H1 (cell line): Measurements from ENCODE around the gene CLINT1. TPM values are rescaled to one million over a fixed set of nuclear protein-coding genes. Genes with fewer than 3 reads are reported as not detected.

Experiments used
- CTCF ChIA-PET: fragments of 300-600 bp; sonication (Branson Sonifier 250); formaldehyde crosslinking; loops from one replicate; lab custom pipeline; 2021; ENCODE audit not compliant: partially characterized antibody; lab: Charles Lee
- POLR2A ChIA-PET: fragments of 300-600 bp; sonication (Branson Sonifier 250); formaldehyde crosslinking; loops from one replicate; lab custom pipeline; 2021; ENCODE audit warnings: inconsistent platforms; ENCODE audit not compliant: partially characterized antibody; lab: Charles Lee
- DNase-seq, 2 experiments: peaks; one replicate each; pipeline versions ENCODE4 v3.0.0 to v3.0.0-alpha.2; 2010 to 2022; ENCODE audit warnings: low spot score in 2 of 2, low read depth in 1 of 2, mixed read lengths in 1 of 2
- FAIRE-seq: peaks from 2 replicates; lab custom pipeline; 2011; peaks lifted over from hg19 to GRCh38; lab: Jason Lieb, UNC
- H2AFZ ChIP-seq: 2 replicates; pipeline ENCODE4 v1.8.1; 2012; ENCODE audit warnings: low read length, inconsistent platforms
- H2AK5ac ChIP-seq: 2 replicates; pipeline ENCODE4 v1.6.1; 2013; ENCODE audit warnings: low read depth, low read length
- H2BK120ac ChIP-seq: replicated peaks from 2 replicates; pipeline ENCODE3; 2013; ENCODE audit warnings: low read depth, low read length, inconsistent platforms
- H2BK12ac ChIP-seq: 2 replicates; pipeline ENCODE4 v1.6.1; 2013; ENCODE audit warnings: low read depth, low read length
- H2BK15ac ChIP-seq: 2 replicates; pipeline ENCODE4 v1.6.1; 2013; ENCODE audit warnings: low read length
- H2BK20ac ChIP-seq: 2 replicates; pipeline ENCODE4 v1.6.1; 2013; ENCODE audit warnings: low read length
- H2BK5ac ChIP-seq: 2 replicates; pipeline ENCODE4 v1.6.1; 2013; ENCODE audit warnings: low read depth, low read length
- H3K14ac ChIP-seq: 2 replicates; pipeline ENCODE4 v1.6.1; 2013; ENCODE audit warnings: inconsistent platforms; ENCODE audit not compliant: insufficient read length
- H3K18ac ChIP-seq: 2 replicates; pipeline ENCODE4 v1.6.1; 2013; ENCODE audit warnings: low read length; ENCODE audit errors: extremely low read depth
- H3K23ac ChIP-seq: 2 replicates; pipeline ENCODE4 v1.6.1; 2013; ENCODE audit warnings: inconsistent platforms; ENCODE audit not compliant: insufficient read length
- H3K23me2 ChIP-seq: 2 replicates; pipeline ENCODE4 v1.6.1; 2013; ENCODE audit warnings: low read depth, low read length
- H3K27ac ChIP-seq: 2 replicates; pipeline ENCODE4 v1.6.1; 2011; ENCODE audit warnings: low read depth, low read length, inconsistent platforms
- H3K27me3 ChIP-seq, 4 experiments: replicated peaks in 1 of 4; 1 replicate in 1 of 4; 2 replicates in 3 of 4; pipeline versions ENCODE4 v1.6.1 to v1.8.1; 2011 to 2013; ENCODE audit warnings: low read length in 3 of 4, mild to moderate bottlenecking in 3 of 4, inconsistent platforms in 2 of 4, mixed read lengths in 2 of 4, moderate library complexity in 1 of 4; ENCODE audit not compliant: control insufficient read depth in 3 of 4, insufficient read depth in 3 of 4; ENCODE audit errors: extremely low read depth in 1 of 4
- H3K36me3 ChIP-seq, 4 experiments: 2 replicates each; pipeline versions ENCODE4 v1.6.1 to v1.8.1; 2011 to 2013; ENCODE audit warnings: mild to moderate bottlenecking in 4 of 4, low read length in 3 of 4, moderate library complexity in 2 of 4, control low read depth in 1 of 4, inconsistent platforms in 1 of 4; ENCODE audit not compliant: insufficient read depth in 4 of 4, control insufficient read depth in 2 of 4
- H3K4ac ChIP-seq: replicated peaks from 2 replicates; pipeline ENCODE3; 2013; ENCODE audit warnings: low read length, low read depth, mixed read lengths, inconsistent platforms; ENCODE audit not compliant: insufficient read length
- H3K4me1 ChIP-seq, 4 experiments: replicated peaks in 1 of 4; 1 replicate in 1 of 4; 2 replicates in 3 of 4; pipeline versions ENCODE4 v1.6.1 to v1.8.1; 2011 to 2013; ENCODE audit warnings: low read length in 3 of 4, inconsistent platforms in 2 of 4, mixed read lengths in 1 of 4; ENCODE audit not compliant: insufficient read depth in 4 of 4, control insufficient read depth in 3 of 4
- H3K4me2 ChIP-seq, 2 experiments: 2 replicates each; pipeline versions ENCODE4 v1.6.1 to v1.8.1; 2011 to 2013; ENCODE audit warnings: low read depth in 2 of 2, low read length in 2 of 2, control low read depth in 1 of 2, inconsistent platforms in 1 of 2, mild to moderate bottlenecking in 1 of 2; ENCODE audit not compliant: insufficient read depth in 1 of 2
- H3K4me3 ChIP-seq, 4 experiments: fragments of 200-600, 300-600 bp in 1 of 4; sonication (generic), shearing (Covaris generic), sonication (Bioruptor Twin) in 1 of 4; 2 replicates each; pipeline versions ENCODE4 v1.5.1 to v1.8.1; 2011 to 2016; ENCODE audit warnings: low read length in 4 of 4, low read depth in 3 of 4, control low read depth in 2 of 4, inconsistent platforms in 2 of 4, mild to moderate bottlenecking in 2 of 4, mixed read lengths in 1 of 4, moderate library complexity in 1 of 4; ENCODE audit not compliant: insufficient read depth in 2 of 4; ENCODE audit errors: extremely low read depth in 1 of 4
- H3K56ac ChIP-seq: replicated peaks from 2 replicates; pipeline ENCODE3; 2013; ENCODE audit warnings: low read depth, mild to moderate bottlenecking, mixed read lengths, low read length, inconsistent platforms; ENCODE audit not compliant: insufficient read length
- H3K79me1 ChIP-seq: 2 replicates; pipeline ENCODE4 v1.6.1; 2013; ENCODE audit warnings: low read depth, low read length, control low read depth
- H3K79me2 ChIP-seq, 2 experiments: 2 replicates each; pipeline versions ENCODE4 v1.6.1 to v1.8.1; 2012 to 2013; ENCODE audit warnings: low read length in 2 of 2, mild to moderate bottlenecking in 2 of 2, inconsistent platforms in 1 of 2; ENCODE audit not compliant: insufficient read depth in 2 of 2, control insufficient read depth in 1 of 2
- H3K9ac ChIP-seq, 4 experiments: replicated peaks in 1 of 4; 1 replicate in 1 of 4; 2 replicates in 3 of 4; pipeline versions ENCODE4 v1.6.1 to v1.8.1; 2011 to 2013; ENCODE audit warnings: low read depth in 3 of 4, low read length in 3 of 4, control low read depth in 2 of 4, mild to moderate bottlenecking in 2 of 4, moderate library complexity in 2 of 4, inconsistent platforms in 1 of 4; ENCODE audit errors: extremely low read depth in 1 of 4
- H3K9me3 ChIP-seq, 2 experiments: 2 replicates each; pipeline versions ENCODE4 v1.6.1 to v1.8.1; 2012 to 2013; ENCODE audit warnings: mild to moderate bottlenecking in 2 of 2, moderate library complexity in 2 of 2, control low read depth in 1 of 2, inconsistent platforms in 1 of 2, low read depth in 1 of 2, low read length in 1 of 2, mixed read lengths in 1 of 2; ENCODE audit not compliant: insufficient read depth in 2 of 2
- H4K20me1 ChIP-seq, 2 experiments: replicated peaks in 1 of 2; 2 replicates each; pipeline versions ENCODE3 to v1.8.1; 2011 to 2013; ENCODE audit warnings: inconsistent platforms in 2 of 2, low read length in 2 of 2, mild to moderate bottlenecking in 1 of 2; ENCODE audit not compliant: insufficient read depth in 2 of 2, control insufficient read depth in 1 of 2
- H4K5ac ChIP-seq: 2 replicates; pipeline ENCODE4 v1.6.1; 2013; ENCODE audit warnings: low read length, low read depth, mixed read lengths, inconsistent platforms; ENCODE audit not compliant: insufficient read length
- H4K8ac ChIP-seq: 2 replicates; pipeline ENCODE4 v1.8.0; 2013; ENCODE audit warnings: mild to moderate bottlenecking, moderate library complexity, low read length, inconsistent platforms; ENCODE audit not compliant: insufficient read depth; ENCODE audit errors: extremely low read depth
- H4K91ac ChIP-seq: replicated peaks from 2 replicates; pipeline ENCODE3; 2013; ENCODE audit warnings: low read length, mixed read lengths, inconsistent platforms; ENCODE audit not compliant: insufficient read length
- MAX ChIP-seq: IDR thresholded peaks from 2 replicates; pipeline ENCODE4 v1.6.1; 2012; ENCODE audit warnings: inconsistent platforms
- POLR2A ChIP-seq, 2 experiments: IDR thresholded peaks; 1 replicate in 1 of 2; 2 replicates in 1 of 2; pipeline ENCODE4 v1.6.1; 2011; ENCODE audit warnings: low read depth in 2 of 2, low read length in 2 of 2, mild to moderate bottlenecking in 2 of 2; ENCODE audit errors: control extremely low read depth in 1 of 2
- SAP30 ChIP-seq: fragments of 300-600 bp; sonication (generic); IDR thresholded peaks from 2 replicates; pipeline ENCODE4 v1.7.1; 2012; ENCODE audit warnings: low read length, moderate library complexity, mild to moderate bottlenecking, inconsistent platforms; ENCODE audit not compliant: insufficient read depth, insufficient replicate concordance
- SRF ChIP-seq: IDR thresholded peaks from 2 replicates; pipeline ENCODE4 v1.6.1; 2011; ENCODE audit warnings: mild to moderate bottlenecking, low read depth, low read length, moderate library complexity
- WGBS, 2 experiments: shearing (Covaris generic) in 1 of 2; methylation state at CpG; one replicate each; pipeline versions ENCODE4 v1.1.6 to v1.1.7; 2013 to 2015; ENCODE audit warnings: low lambda C conversion rate in 2 of 2, mixed read lengths in 2 of 2, inconsistent platforms in 1 of 2, low coverage in 1 of 2, missing lambda C conversion rate in 1 of 2; ENCODE audit not compliant: insufficient replicate concordance in 2 of 2, insufficient coverage in 1 of 2, insufficient read length in 1 of 2; ENCODE audit errors: extremely low coverage in 1 of 2, missing lambda C conversion rate in 1 of 2; 5-methylcytosine and 5-hydroxymethylcytosine counted together
- long read RNA-seq, 2 experiments: library from RNA in 1 of 2; library from capped mRNA in 1 of 2; stranded (forward); transcript quantifications; one replicate each; pipeline ENCODE4 v2.0.0, GENCODE V29; 2021; ENCODE audit warnings: inconsistent platforms in 1 of 2
- polyA minus RNA-seq, 3 experiments: library from RNA; depleted of rRNA, polyadenylated mRNA; stranded (reverse); fragments of >200 nt; gene quantifications; 1 replicate in 2 of 3; 2 replicates in 1 of 3; pipeline ENCODE4 v1.2.3, GENCODE V29; 2011
- polyA plus RNA-seq, 7 experiments: library from polyadenylated mRNA; depleted of rRNA in 3 of 7; stranded (reverse) in 5 of 7; unstranded in 2 of 7; fragments of >200 nt in 5 of 7; fragments of 200-250 nt in 2 of 7; gene quantifications; 1 replicate in 5 of 7; 2 replicates in 1 of 7; 4 replicates in 1 of 7; pipeline versions ENCODE4 v1.2.1 to v1.2.3, GENCODE V29; 2011 to 2013; ENCODE audit warnings: missing spikeins in 2 of 7, mixed read lengths in 2 of 7
- total RNA-seq: library from RNA; stranded (reverse); fragmentation: NEBNext Ultra II Directional; extraction: Animal tissue kit (Norgen Biotek cat#: 25700); gene quantifications from 2 replicates; pipeline ENCODE4 v1.2.1, GENCODE V29; 2021
- TF ChIP-seq, protein P1 (sequence below), 3 experiments: IDR thresholded peaks; 1 replicate in 2 of 3; 2 replicates in 1 of 3; pipeline versions ENCODE4 v1.5.1 to v1.6.1; 2011; ENCODE audit warnings: low read length in 3 of 3, mild to moderate bottlenecking in 3 of 3, inconsistent platforms in 2 of 3, low read depth in 1 of 3, moderate library complexity in 1 of 3; ENCODE audit not compliant: insufficient read depth in 1 of 3; ENCODE audit errors: control extremely low read depth in 1 of 3

CLINT1 gene
- 84.7 and 85.9 TPM in 2 replicates for total RNA-seq
- polyA plus RNA-seq (2011; rRNA removed), result 121 and 140 TPM in 2 replicates
- 113 TPM for polyA plus RNA-seq (2011; cell fraction: cytosol; rRNA removed)
- polyA plus RNA-seq (2011; cell fraction: nucleus; rRNA removed), result 184 TPM
- 63.2 to 84.1 TPM (median 78.8 TPM) in 4 replicates for polyA plus RNA-seq (2012, experiment 1 of 2)
- polyA plus RNA-seq (2012, experiment 2 of 2), result 4.8 TPM
- polyA plus RNA-seq (2013, experiment 1 of 2), result 61.4 TPM
- 59.7 TPM for polyA plus RNA-seq (2013, experiment 2 of 2)
- 291 and 319 TPM in 2 replicates for polyA minus RNA-seq (2011; rRNA and poly(A)+ RNA removed)
- 78.7 TPM for polyA minus RNA-seq (2011; cell fraction: cytosol; rRNA and poly(A)+ RNA removed)
- polyA minus RNA-seq (2011; cell fraction: nucleus; rRNA and poly(A)+ RNA removed), result 111 TPM
- long read RNA-seq, experiment 1, partial matches to known transcripts, result 28 of 67 reads
- long read RNA-seq, experiment 1, other reads (novel, unspliced or antisense), result 33 of 67 reads
- long read RNA-seq, experiment 2, transcript CLINT1-207 (12 exons, 2,346 nt), result major isoform, 18 of 36 reads
- long read RNA-seq, experiment 2, transcript CLINT1-201 (12 exons, 3,440 nt), result minor isoform, 10 of 36 reads
- long read RNA-seq, experiment 2, partial matches to known transcripts, result 3 of 36 reads
- long read RNA-seq, experiment 2, other reads (novel, unspliced or antisense), result 5 of 36 reads

DNA sequence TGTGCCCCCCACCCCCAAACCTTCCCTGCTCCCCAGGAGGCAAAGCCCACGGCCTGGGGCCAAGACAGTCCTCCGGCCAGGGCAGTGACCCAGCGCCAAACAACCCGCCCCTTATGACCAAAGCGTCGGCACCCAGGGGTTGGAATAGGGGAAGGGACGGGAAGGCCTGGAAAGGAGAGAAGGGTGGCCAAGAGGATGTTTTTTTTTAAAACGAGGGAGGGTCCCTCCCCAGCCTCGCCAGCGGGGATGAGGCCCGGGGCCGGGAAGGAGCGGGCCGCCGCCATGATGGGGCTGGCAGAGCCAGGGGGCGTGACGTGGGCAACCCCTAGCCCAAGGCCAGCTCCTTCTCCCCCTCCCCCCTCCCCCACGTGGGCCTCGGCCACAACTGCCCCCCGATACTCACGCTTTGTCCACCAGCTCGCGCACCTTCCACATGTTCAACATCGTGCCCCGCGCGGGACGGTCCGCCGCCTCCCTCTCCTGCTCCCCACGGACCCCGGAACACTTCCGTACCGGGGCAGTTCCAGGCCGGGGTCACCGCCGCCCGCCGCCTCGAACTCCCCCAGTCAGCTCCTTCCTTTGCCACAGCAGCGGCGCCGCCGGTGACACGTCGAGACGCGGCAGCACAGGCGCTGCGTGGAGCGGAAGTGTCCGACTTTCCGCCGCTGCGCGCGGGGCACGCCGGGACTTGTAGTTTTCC lies at the start of gene CLINT1:
Gene CLINT1, minus strand, starts transcription at position 619 of the 700 bp plus-strand sequence. Its CDS starts 175 bp downstream, at position 444.
- H2BK5ac ChIP-seq, result peak within 1 kb of the TSS; percentile 95
- no peak within 1 kb of the TSS for H2BK120ac ChIP-seq
- TF ChIP-seq POLR2A (IDR thresholded peaks at IDR 0.05; ENCODE audit: control extremely low read depth in 1 of 2, low read depth in 2 of 2, low read length in 2 of 2) (peak; percentile 40 to 82), MAX (peak; percentile 85), SAP30 (peak; percentile 56), SRF (0 out of 2 replicates have a peak, but pooled peaks have one; percentile 5)
- TF ChIP-seq, protein P1, sequence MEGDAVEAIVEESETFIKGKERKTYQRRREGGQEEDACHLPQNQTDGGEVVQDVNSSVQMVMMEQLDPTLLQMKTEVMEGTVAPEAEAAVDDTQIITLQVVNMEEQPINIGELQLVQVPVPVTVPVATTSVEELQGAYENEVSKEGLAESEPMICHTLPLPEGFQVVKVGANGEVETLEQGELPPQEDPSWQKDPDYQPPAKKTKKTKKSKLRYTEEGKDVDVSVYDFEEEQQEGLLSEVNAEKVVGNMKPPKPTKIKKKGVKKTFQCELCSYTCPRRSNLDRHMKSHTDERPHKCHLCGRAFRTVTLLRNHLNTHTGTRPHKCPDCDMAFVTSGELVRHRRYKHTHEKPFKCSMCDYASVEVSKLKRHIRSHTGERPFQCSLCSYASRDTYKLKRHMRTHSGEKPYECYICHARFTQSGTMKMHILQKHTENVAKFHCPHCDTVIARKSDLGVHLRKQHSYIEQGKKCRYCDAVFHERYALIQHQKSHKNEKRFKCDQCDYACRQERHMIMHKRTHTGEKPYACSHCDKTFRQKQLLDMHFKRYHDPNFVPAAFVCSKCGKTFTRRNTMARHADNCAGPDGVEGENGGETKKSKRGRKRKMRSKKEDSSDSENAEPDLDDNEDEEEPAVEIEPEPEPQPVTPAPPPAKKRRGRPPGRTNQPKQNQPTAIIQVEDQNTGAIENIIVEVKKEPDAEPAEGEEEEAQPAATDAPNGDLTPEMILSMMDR (IDR thresholded peaks at IDR 0.05; ENCODE audit: control extremely low read depth in 1 of 3, insufficient read depth in 1 of 3, low read depth in 1 of 3, low read length in 3 of 3), result no peak

More for the DNA sequence above, at the start of gene CLINT1:
- H3K23me2 ChIP-seq, result peaks cover 4% of the 10 kb centered on the region; the same call in 1 of the 2 replicates
- peak within 1 kb of the TSS; percentile 89 for H4K5ac ChIP-seq
- DNase-seq (peak; percentile 65 to 92), FAIRE-seq (no peak)
- H3K9me3 ChIP-seq, result no peaks in the 10 kb centered on the region
- no peak within 1 kb of the TSS for H3K4ac ChIP-seq
- 1% methylated on average over 49 of the region's 59 CpGs; no CpG with 5 or more reads in 1 of the 2 experiments for WGBS, 2 experiments
- no peak within 1 kb of the TSS for H2BK20ac ChIP-seq
- H3K27ac ChIP-seq, result peak within 1 kb of the TSS; percentile 81
- ChIA-PET CTCF (interaction anchor here (0.6 to 3.0 kb wide), 9 partner anchors 9 to 550 kb away, joined by 3 to 17 read pairs (median 4); no protein-coding TSS in a partner anchor), POLR2A (interaction anchor here (0.9 to 1.4 kb wide), 8 partner anchors 12 to 108 kb away, joined by 3 to 9 read pairs (median 4); no protein-coding TSS in a partner anchor)
- peaks cover 2 to 6% of the 10 kb centered on the region in 2 experiments for H4K20me1 ChIP-seq
- H3K27me3 ChIP-seq, result no peaks in the 10 kb centered on the region
- H3K56ac ChIP-seq, result peak within 1 kb of the TSS; percentile 28
- H4K8ac ChIP-seq, result peak within 1 kb of the TSS; percentile 99; the same call in 1 of the 2 replicates
- no peaks in the 10 kb centered on the region for H3K36me3 ChIP-seq
- peaks cover 14 to 53% of the 10 kb centered on the region in 2 experiments for H3K79me2 ChIP-seq
- H3K79me1 ChIP-seq, result no peaks in the 10 kb centered on the region; the same call in 1 of the 2 replicates
- no peak within 1 kb of the TSS for H3K14ac ChIP-seq
- no peak within 1 kb of the TSS for H2BK15ac ChIP-seq
- no peak within 1 kb of the TSS for H2AK5ac ChIP-seq
- no peak within 1 kb of the TSS for H3K18ac ChIP-seq
- H3K23ac ChIP-seq, result no peak within 1 kb of the TSS
- H3K4me2 ChIP-seq, result peak within 1 kb of the TSS; percentile 80 to 84
- H3K9ac ChIP-seq, result peak within 1 kb of the TSS; percentile 60 to 92 (median 86)
- no peak within 1 kb of the TSS for H2BK12ac ChIP-seq
- H3K4me3 ChIP-seq, result peak within 1 kb of the TSS; percentile 60 to 90 (median 84)
- peak within 1 kb of the TSS; percentile 77 for H2AFZ ChIP-seq
- peak within 1 kb of the TSS; percentile 97 for H4K91ac ChIP-seq
- H3K4me1 ChIP-seq, result peaks cover 0 to 7% (median 4%) of the 10 kb centered on the region in 4 experiments; a peak in 3 of 7 replicates
